Stimulated activated CD4-positive, alpha-beta T cell treated with anti-CD3 and anti-CD28 coated beads, TNF-alpha, amount 100 ng/mL, for 24 hours (primary cell): ENCODE data around the gene PHLDA2.

Experiments
- DNase-seq, 3 experiments: peaks; one replicate each; pipeline ENCODE4 v3.0.0-alpha.2; 2020; ENCODE audit warnings: low read depth in 3 of 3

The PHLDA2 gene, protein sequence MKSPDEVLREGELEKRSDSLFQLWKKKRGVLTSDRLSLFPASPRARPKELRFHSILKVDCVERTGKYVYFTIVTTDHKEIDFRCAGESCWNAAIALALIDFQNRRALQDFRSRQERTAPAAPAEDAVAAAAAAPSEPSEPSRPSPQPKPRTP

DNA sequence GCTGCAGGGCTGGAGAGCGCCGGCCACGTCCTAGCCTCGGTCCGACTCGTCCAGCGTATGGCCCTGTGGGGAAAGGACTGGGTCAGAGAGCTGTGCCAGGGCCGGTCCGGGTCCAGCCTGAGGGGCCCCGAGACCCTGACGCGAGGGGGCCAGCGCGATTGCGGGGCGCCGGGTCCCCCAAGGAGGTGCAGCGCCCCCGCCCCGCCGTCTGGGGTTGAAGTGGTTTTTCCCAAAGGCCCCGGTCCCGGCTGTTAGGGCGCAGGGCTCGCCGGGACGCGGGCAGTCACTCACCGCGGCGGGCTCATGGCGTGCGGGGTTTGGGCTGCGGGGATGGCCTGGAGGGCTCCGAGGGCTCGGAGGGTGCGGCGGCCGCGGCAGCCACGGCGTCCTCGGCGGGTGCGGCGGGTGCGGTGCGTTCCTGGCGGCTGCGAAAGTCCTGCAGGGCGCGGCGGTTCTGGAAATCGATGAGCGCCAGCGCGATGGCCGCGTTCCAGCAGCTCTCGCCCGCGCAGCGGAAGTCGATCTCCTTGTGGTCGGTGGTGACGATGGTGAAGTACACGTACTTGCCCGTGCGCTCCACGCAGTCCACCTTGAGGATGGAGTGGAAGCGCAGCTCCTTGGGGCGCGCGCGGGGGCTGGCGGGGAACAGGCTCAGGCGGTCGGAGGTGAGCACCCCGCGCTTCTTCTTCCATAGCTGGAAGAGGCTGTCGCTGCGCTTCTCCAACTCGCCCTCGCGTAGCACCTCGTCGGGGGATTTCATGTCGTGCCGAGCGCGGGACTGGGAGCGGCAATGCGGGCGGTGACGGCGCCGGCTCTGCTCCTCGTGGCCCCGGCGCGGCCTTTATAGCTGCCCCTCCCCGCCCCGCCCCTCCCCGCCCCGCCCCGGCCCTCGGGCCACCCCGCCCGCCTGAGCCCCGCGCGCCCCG, at the start of gene PHLDA2:
Gene PHLDA2 (minus strand): TSS at position 816 of the 926 bp plus-strand sequence. CDS start 56 bp downstream, at position 760.
- peak in 2 of 3 experiments; percentile 49 to 71 for DNase-seq

GRCh38 chr11:2977113-2977512, 47.9 kb upstream of the PHLDA2 start:
- DNase-seq, result no peak

- no peak for DNase-seq
These were observed 47.3 kb upstream of the PHLDA2 start for GRCh38 chr11:2976294-2977063.

- peak in 1 of 3 experiments; percentile 13 for DNase-seq
These were observed 46.4 kb upstream of the PHLDA2 start for GRCh38 chr11:2975594-2975993.

DNA sequence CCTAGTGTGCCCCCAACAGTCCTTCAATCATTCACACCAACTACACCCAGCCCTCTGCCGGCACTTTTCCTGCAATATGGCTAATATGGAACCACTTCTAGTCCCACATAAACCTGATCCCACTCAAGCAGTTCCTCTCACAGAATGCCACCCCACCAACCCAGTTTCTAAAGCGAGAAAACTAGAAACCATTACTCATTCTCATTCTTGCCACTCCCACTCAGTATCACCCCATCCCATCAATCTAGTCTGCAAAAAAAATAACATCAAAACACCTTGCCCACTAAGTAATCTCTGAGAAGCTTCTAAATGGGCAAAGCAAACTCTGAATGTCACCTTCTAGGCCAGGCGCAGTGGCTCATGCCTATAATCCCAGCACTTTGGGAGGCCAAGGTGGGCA, 45.1 kb upstream of the PHLDA2 start:
- DNase-seq, result no peak

- no peak for DNase-seq
These were observed 39.2 kb upstream of the PHLDA2 start for GRCh38 chr11:2968341-2968900.

DNA sequence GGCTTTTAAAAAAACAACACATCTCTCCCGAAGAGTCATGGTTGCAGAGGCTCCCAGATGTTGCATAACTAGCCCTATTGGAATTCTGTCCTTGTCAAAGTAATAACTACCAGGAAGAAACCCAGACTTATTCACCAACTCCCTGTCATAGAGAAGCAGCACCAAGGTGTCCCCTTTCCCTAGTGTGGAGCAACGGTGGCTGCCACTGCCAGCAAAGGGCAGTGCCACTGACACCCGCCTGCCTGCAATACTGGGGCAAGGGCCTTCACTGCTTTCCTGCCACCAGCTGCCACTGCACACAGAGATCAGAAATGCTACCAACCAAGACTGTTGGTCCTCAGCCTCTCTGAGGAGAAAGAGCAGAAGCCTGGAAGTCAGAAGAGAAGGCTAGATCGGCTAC, 35.6 kb upstream of the PHLDA2 start:
- DNase-seq, result no peak

DNA sequence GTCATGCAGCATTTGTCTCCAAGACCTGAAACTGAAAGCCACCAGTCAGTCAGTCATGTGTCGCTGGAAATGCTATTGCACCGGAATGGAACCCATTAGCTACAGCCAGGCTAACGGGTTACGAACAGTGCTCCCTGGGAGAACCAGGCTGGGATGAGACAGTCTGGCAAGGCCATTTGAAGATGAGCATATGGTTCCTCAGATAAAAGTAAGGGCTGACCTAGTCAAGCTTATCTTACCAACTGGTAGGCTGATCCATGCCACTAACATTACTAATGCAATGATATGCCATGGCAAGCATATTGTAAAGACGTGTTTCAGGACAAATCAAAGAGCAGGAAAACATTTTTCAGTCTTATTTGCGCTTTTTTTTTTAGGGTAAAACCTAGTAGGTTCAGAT, 34.5 kb upstream of the PHLDA2 start:
- DNase-seq, result no peak

GRCh38 chr11:2963112-2963754, 34.0 kb upstream of the PHLDA2 start:
- no peak for DNase-seq

GRCh38 chr11:2961080-2961479, 31.9 kb upstream of the PHLDA2 start:
- no peak for DNase-seq

- DNase-seq, result no peak
These were observed 30.9 kb upstream of the PHLDA2 start for GRCh38 chr11:2960139-2960538.

DNA sequence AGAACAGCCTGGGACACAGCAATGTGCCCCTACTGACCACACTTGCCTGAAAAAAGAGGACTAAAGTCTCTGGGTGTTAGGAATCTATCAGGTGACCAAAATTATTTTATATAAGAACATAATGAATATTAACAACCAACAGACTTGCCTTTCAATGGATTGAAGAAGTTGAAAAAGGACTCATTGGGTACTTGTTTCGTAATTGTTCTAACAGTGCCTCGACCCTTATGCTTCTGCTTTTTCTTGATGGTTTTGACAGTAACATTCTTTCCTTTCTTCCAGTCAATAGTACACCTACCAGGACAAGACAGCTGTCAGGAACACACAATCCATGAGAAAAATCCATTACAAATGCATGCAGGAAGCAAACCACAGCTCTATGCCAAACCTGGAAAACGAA, 29.0 kb upstream of the PHLDA2 start:
- DNase-seq, result no peak

GRCh38 chr11:2955906-2956476, 26.8 kb upstream of the PHLDA2 start:
- no peak for DNase-seq

GRCh38 chr11:2954263-2954662, 25.0 kb upstream of the PHLDA2 start:
- no peak for DNase-seq

DNA sequence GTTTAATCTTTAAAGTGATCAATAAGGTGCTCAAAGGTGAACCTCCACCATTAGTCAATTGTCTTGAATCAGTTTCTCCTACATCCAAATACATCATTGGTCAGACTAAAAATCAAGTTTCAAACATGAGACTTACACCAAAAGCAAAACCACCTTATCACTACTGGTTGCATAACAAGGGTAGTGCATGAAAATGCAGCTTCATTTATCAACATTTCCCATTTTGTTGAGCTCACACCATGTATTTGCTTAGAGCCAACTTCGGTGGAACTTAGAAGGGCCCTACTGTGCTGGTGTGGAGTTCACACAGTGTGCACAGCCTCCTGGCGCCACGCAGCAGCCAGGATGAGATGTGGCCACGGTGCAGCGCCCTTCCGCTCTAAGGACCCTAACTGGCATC, 23.1 kb upstream of the PHLDA2 start:
- no peak for DNase-seq

GRCh38 chr11:2951231-2952110, 22.3 kb upstream of the PHLDA2 start:
- no peak for DNase-seq

DNA sequence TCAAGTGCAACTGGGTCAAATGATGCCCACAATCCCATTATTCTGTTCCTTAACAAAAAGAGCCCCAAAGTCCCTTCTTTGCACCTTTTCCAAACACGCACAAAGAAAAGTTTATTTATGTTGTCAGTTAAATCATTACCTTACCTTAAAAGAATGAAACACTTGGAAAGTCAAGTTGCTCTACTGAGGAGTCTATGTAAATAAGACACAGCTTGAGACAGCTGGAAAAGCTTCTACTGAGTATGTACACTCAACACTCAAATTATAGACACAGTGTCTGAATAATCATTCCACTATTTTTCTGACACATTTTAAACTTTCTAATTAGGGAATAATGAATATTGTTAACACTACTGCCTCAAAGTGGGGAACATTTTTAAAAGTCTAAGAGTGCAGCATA, 21.6 kb upstream of the PHLDA2 start:
- no peak for DNase-seq

DNA sequence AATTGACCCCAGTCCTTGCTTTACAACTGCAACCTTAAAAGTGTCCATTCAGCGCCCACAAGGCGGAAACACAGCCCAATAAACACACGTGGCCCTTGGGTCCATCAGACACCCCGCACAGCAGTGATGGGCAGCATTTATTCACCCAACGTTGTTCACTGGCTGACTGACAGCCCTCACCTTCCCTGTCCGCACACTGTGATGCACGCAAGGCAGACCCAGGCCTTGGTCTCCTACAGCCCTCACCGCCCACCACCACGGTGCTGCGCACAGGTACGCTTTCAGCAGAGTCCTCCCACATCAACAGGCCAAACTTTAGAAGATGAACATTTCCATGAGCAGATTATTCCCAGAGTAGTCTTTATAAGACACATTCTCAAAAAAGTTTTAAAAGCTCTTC, 20.7 kb upstream of the PHLDA2 start:
- DNase-seq, result no peak

- DNase-seq, result no peak
These were observed 18.5 kb upstream of the PHLDA2 start for GRCh38 chr11:2947744-2948143.

DNA sequence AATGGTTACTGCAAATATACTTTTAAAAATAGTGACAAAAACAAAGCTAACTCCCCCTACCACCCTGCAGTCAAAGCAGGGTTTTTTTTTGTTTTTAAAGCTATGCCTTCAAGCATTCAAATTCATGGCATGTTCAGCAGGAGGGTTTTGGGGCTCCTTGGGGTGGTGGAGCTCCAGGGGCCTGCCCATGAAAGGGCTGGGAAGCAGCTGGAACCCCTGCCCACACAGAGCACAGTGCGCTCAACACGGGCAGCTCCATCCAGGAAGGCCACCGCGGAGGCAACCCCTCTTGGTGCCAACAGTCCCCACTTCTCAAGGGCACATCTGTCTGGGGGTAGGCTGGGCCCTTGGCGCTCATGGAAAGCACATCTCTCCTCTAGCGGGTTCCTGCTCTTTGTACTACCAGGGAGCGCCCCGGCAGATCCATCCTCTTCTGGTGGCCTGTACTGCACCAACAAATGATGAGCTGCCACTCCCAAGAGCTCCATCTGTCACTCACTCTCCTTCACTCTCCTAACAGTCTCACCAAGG, 16.6 kb upstream of the PHLDA2 start:
- DNase-seq, result no peak
